Neural progenitor cell (in vitro differentiated cells): Measurements from ENCODE around the gene TMEM63C. TPM values are rescaled to one million over a fixed set of nuclear protein-coding genes. Genes with fewer than 3 reads are reported as not detected.

Experiments used
- DNase-seq: peaks from one replicate; pipeline ENCODE4 v3.0.0-alpha.2; 2016; ENCODE audit warnings: low spot score
- H2AFZ ChIP-seq: fragments of 200-600 bp; sonication (generic); replicated peaks from 2 replicates; pipeline ENCODE4 v1.6.1; 2016; ENCODE audit warnings: antibody characterized with exemption
- H3F3A ChIP-seq: fragments of 200-600 bp; sonication (generic); 2 replicates; pipeline ENCODE4 v1.6.1; 2016; ENCODE audit warnings: antibody characterized with exemption, low read depth
- H3K27ac ChIP-seq: fragments of 200-600 bp; sonication (generic); 2 replicates; pipeline ENCODE4 v1.5.1; 2016; ENCODE audit warnings: mild to moderate bottlenecking
- H3K27me3 ChIP-seq: fragments of 200-600 bp; sonication (generic); 2 replicates; pipeline ENCODE4 v1.6.1; 2016; ENCODE audit warnings: mild to moderate bottlenecking, moderate library complexity
- H3K36me3 ChIP-seq: fragments of 200-600 bp; sonication (generic); 2 replicates; pipeline ENCODE4 v1.5.1; 2016
- H3K4me1 ChIP-seq: fragments of 200-600 bp; sonication (generic); 2 replicates; pipeline ENCODE4 v1.6.1; 2016; ENCODE audit warnings: mixed run types
- H3K4me2 ChIP-seq: fragments of 200-600 bp; sonication (generic); 2 replicates; pipeline ENCODE4 v1.6.1; 2016
- H3K4me3 ChIP-seq: fragments of 200-600 bp; sonication (generic); 2 replicates; pipeline ENCODE4 v1.5.1; 2016
- H3K79me2 ChIP-seq: fragments of 200-600 bp; sonication (generic); 2 replicates; pipeline ENCODE4 v1.6.1; 2016; ENCODE audit warnings: low read depth
- H3K9ac ChIP-seq: fragments of 200-600 bp; sonication (generic); 2 replicates; pipeline ENCODE4 v1.6.1; 2016
- H3K9me3 ChIP-seq: fragments of 200-600 bp; sonication (generic); 2 replicates; pipeline ENCODE4 v1.5.1; 2016; ENCODE audit warnings: low read depth
- H4K20me1 ChIP-seq: fragments of 200-600 bp; sonication (generic); 2 replicates; pipeline ENCODE4 v1.6.1; 2016; ENCODE audit warnings: low read depth
- H3K27ac Mint-ChIP-seq: 3 replicates; pipeline ENCODE4 v1.8.0; 2021; ENCODE audit warnings: mixed read lengths
- H3K27me3 Mint-ChIP-seq: 2 replicates; pipeline ENCODE4 v1.8.0; 2022; ENCODE audit warnings: low read depth, mild to moderate bottlenecking, inconsistent platforms, moderate library complexity, mixed read lengths; ENCODE audit not compliant: insufficient read depth
- H3K36me3 Mint-ChIP-seq: 3 replicates; pipeline ENCODE4 v1.8.0; 2021; ENCODE audit warnings: mixed read lengths
- H3K4me1 Mint-ChIP-seq: 3 replicates; pipeline ENCODE4 v1.8.0; 2021; ENCODE audit warnings: mixed read lengths
- H3K4me3 Mint-ChIP-seq: 3 replicates; pipeline ENCODE4 v1.8.0; 2021; ENCODE audit warnings: mild to moderate bottlenecking, moderate library complexity, mixed read lengths
- H3K9me3 Mint-ChIP-seq: 3 replicates; pipeline ENCODE4 v1.8.0; 2020; ENCODE audit warnings: mixed read lengths
- EZH2 ChIP-seq: fragments of 200-600 bp; sonication (generic); IDR thresholded peaks from 2 replicates; pipeline ENCODE4 v1.6.1; 2017; ENCODE audit warnings: antibody characterized with exemption, mild to moderate bottlenecking, moderate library complexity
- EZH2phosphoT487 ChIP-seq: fragments of 200-600 bp; sonication (generic); IDR thresholded peaks from 2 replicates; pipeline ENCODE4 v1.6.1; 2017; ENCODE audit warnings: antibody characterized with exemption
- total RNA-seq: library from RNA; depleted of rRNA; stranded (reverse); fragments of >200 nt; gene quantifications from 2 replicates; pipeline ENCODE4 v1.2.3, GENCODE V29; 2015; ENCODE audit warnings: low replicate concordance
- TF ChIP-seq, protein P1 (sequence below): fragments of 200-600 bp; sonication (generic); IDR thresholded peaks from 2 replicates; pipeline ENCODE4 v1.5.1; 2017; ENCODE audit warnings: antibody characterized with exemption, mild to moderate bottlenecking

Gene TMEM63C
- total RNA-seq, 1 donor from 2014 or later = 1.5 TPM

DNA sequence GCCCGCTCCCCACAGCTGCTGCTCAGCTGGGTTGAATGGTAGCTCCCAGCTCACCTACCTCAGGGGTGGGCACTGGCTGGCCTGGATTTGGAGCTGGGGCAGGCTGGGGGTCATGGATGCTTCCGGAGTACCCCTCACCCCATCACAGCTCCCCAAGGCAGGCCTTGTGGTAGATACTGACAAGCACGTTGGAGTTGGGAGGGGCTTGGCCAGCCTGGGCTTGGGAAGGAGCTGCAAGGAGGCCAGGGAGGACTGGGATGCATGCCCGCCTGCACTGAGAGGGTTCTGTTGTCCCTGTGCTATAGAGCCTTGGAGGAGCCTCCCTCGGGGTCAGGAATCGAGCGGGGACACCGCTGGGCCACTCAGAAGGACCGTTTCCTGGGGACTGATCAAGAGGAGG lies 14.2 kb downstream of the TMEM63C start:
- Histone ChIP-seq H3F3A (no peaks in the 10 kb centered on the region), H3K27ac (no peak overlapping the region), H3K4me2 (no peak overlapping the region), H2AFZ (no peak overlapping the region), H3K4me1 (no peaks in the 10 kb centered on the region), H3K9ac (no peak overlapping the region), H3K36me3 (no peaks in the 10 kb centered on the region), H3K9me3 (no peaks in the 10 kb centered on the region), H3K79me2 (no peaks in the 10 kb centered on the region), H3K4me3 (no peak overlapping the region), H4K20me1 (no peaks in the 10 kb centered on the region), H3K27me3 (no peaks in the 10 kb centered on the region)
- no peaks in the 10 kb centered on the region for H3K4me1 Mint-ChIP-seq
- no peaks in the 10 kb centered on the region for H3K9me3 Mint-ChIP-seq
- no peaks in the 10 kb centered on the region for H3K36me3 Mint-ChIP-seq
- H3K27ac Mint-ChIP-seq = no peak overlapping the region
- DNase-seq = no peak
- no peak overlapping the region for H3K4me3 Mint-ChIP-seq
- peaks cover 3% of the 10 kb centered on the region for H3K27me3 Mint-ChIP-seq
- TF ChIP-seq EZH2 (no peak), EZH2phosphoT487 (no peak)
- TF ChIP-seq, protein P1, sequence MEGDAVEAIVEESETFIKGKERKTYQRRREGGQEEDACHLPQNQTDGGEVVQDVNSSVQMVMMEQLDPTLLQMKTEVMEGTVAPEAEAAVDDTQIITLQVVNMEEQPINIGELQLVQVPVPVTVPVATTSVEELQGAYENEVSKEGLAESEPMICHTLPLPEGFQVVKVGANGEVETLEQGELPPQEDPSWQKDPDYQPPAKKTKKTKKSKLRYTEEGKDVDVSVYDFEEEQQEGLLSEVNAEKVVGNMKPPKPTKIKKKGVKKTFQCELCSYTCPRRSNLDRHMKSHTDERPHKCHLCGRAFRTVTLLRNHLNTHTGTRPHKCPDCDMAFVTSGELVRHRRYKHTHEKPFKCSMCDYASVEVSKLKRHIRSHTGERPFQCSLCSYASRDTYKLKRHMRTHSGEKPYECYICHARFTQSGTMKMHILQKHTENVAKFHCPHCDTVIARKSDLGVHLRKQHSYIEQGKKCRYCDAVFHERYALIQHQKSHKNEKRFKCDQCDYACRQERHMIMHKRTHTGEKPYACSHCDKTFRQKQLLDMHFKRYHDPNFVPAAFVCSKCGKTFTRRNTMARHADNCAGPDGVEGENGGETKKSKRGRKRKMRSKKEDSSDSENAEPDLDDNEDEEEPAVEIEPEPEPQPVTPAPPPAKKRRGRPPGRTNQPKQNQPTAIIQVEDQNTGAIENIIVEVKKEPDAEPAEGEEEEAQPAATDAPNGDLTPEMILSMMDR = no peak

GRCh38 chr14:77197988-77198387 lies 16.4 kb downstream of the TMEM63C start:
- Mint-ChIP-seq H3K36me3 (no peaks in the 10 kb centered on the region), H3K4me1 (no peaks in the 10 kb centered on the region), H3K9me3 (no peaks in the 10 kb centered on the region), H3K4me3 (no peak overlapping the region), H3K27me3 (peaks cover 4% of the 10 kb centered on the region), H3K27ac (no peak overlapping the region)
- Histone ChIP-seq H3K36me3 (no peaks in the 10 kb centered on the region), H3K9ac (no peak overlapping the region), H3K27me3 (no peaks in the 10 kb centered on the region), H3F3A (no peaks in the 10 kb centered on the region), H3K4me1 (no peaks in the 10 kb centered on the region), H4K20me1 (no peaks in the 10 kb centered on the region), H3K27ac (no peak overlapping the region), H3K4me3 (no peak overlapping the region), H3K79me2 (no peaks in the 10 kb centered on the region), H3K4me2 (no peak overlapping the region), H2AFZ (no peak overlapping the region), H3K9me3 (no peaks in the 10 kb centered on the region)
- DNase-seq = no peak
- TF ChIP-seq, protein P1 = no peak
- no peak for TF ChIP-seq EZH2
- TF ChIP-seq EZH2phosphoT487 = no peak

- TF ChIP-seq, protein P1 = no peak
- TF ChIP-seq EZH2phosphoT487 (no peak), EZH2 (no peak)
- Histone ChIP-seq H3K9me3 (no peaks in the 10 kb centered on the region), H3K4me1 (peaks cover under 1% of the 10 kb centered on the region), H3K4me3 (no peak overlapping the region), H3F3A (no peaks in the 10 kb centered on the region), H3K4me2 (no peak overlapping the region), H2AFZ (no peak overlapping the region), H3K9ac (no peak overlapping the region), H3K27me3 (no peaks in the 10 kb centered on the region), H3K36me3 (no peaks in the 10 kb centered on the region), H4K20me1 (no peaks in the 10 kb centered on the region), H3K79me2 (no peaks in the 10 kb centered on the region), H3K27ac (no peak overlapping the region)
- no peak overlapping the region for H3K27ac Mint-ChIP-seq
- DNase-seq = no peak
- H3K27me3 Mint-ChIP-seq = peaks cover 6% of the 10 kb centered on the region
- no peaks in the 10 kb centered on the region for H3K36me3 Mint-ChIP-seq
- peaks cover 3% of the 10 kb centered on the region for H3K4me1 Mint-ChIP-seq
- no peak overlapping the region for H3K4me3 Mint-ChIP-seq
- no peaks in the 10 kb centered on the region for H3K9me3 Mint-ChIP-seq
These were observed 17.0 kb downstream of the TMEM63C start for GRCh38 chr14:77198561-77198960.
